Neural progenitor cell (in vitro differentiated cells): ENCODE data around the gene SUMO3. TPM values are rescaled to one million over a fixed set of nuclear protein-coding genes. Genes with fewer than 3 reads are reported as not detected.
A peak's percentile ranks its signal among the peaks of the same experiment; 100 is the strongest.

Experiments
- DNase-seq: peaks from one replicate; pipeline ENCODE4 v3.0.0-alpha.2; 2016; ENCODE audit warnings: low spot score
- H2AFZ ChIP-seq: fragments of 200-600 bp; sonication (generic); replicated peaks from 2 replicates; pipeline ENCODE4 v1.6.1; 2016; ENCODE audit warnings: antibody characterized with exemption
- H3F3A ChIP-seq: fragments of 200-600 bp; sonication (generic); 2 replicates; pipeline ENCODE4 v1.6.1; 2016; ENCODE audit warnings: antibody characterized with exemption, low read depth
- H3K27ac ChIP-seq: fragments of 200-600 bp; sonication (generic); 2 replicates; pipeline ENCODE4 v1.5.1; 2016; ENCODE audit warnings: mild to moderate bottlenecking
- H3K27me3 ChIP-seq: fragments of 200-600 bp; sonication (generic); 2 replicates; pipeline ENCODE4 v1.6.1; 2016; ENCODE audit warnings: mild to moderate bottlenecking, moderate library complexity
- H3K36me3 ChIP-seq: fragments of 200-600 bp; sonication (generic); 2 replicates; pipeline ENCODE4 v1.5.1; 2016
- H3K4me1 ChIP-seq: fragments of 200-600 bp; sonication (generic); 2 replicates; pipeline ENCODE4 v1.6.1; 2016; ENCODE audit warnings: mixed run types
- H3K4me2 ChIP-seq: fragments of 200-600 bp; sonication (generic); 2 replicates; pipeline ENCODE4 v1.6.1; 2016
- H3K4me3 ChIP-seq: fragments of 200-600 bp; sonication (generic); 2 replicates; pipeline ENCODE4 v1.5.1; 2016
- H3K79me2 ChIP-seq: fragments of 200-600 bp; sonication (generic); 2 replicates; pipeline ENCODE4 v1.6.1; 2016; ENCODE audit warnings: low read depth
- H3K9ac ChIP-seq: fragments of 200-600 bp; sonication (generic); 2 replicates; pipeline ENCODE4 v1.6.1; 2016
- H3K9me3 ChIP-seq: fragments of 200-600 bp; sonication (generic); 2 replicates; pipeline ENCODE4 v1.5.1; 2016; ENCODE audit warnings: low read depth
- H4K20me1 ChIP-seq: fragments of 200-600 bp; sonication (generic); 2 replicates; pipeline ENCODE4 v1.6.1; 2016; ENCODE audit warnings: low read depth
- H3K27ac Mint-ChIP-seq: 3 replicates; pipeline ENCODE4 v1.8.0; 2021; ENCODE audit warnings: mixed read lengths
- H3K27me3 Mint-ChIP-seq: 2 replicates; pipeline ENCODE4 v1.8.0; 2022; ENCODE audit warnings: low read depth, mild to moderate bottlenecking, inconsistent platforms, moderate library complexity, mixed read lengths; ENCODE audit not compliant: insufficient read depth
- H3K36me3 Mint-ChIP-seq: 3 replicates; pipeline ENCODE4 v1.8.0; 2021; ENCODE audit warnings: mixed read lengths
- H3K4me1 Mint-ChIP-seq: 3 replicates; pipeline ENCODE4 v1.8.0; 2021; ENCODE audit warnings: mixed read lengths
- H3K4me3 Mint-ChIP-seq: 3 replicates; pipeline ENCODE4 v1.8.0; 2021; ENCODE audit warnings: mild to moderate bottlenecking, moderate library complexity, mixed read lengths
- H3K9me3 Mint-ChIP-seq: 3 replicates; pipeline ENCODE4 v1.8.0; 2020; ENCODE audit warnings: mixed read lengths
- EZH2 ChIP-seq: fragments of 200-600 bp; sonication (generic); IDR thresholded peaks from 2 replicates; pipeline ENCODE4 v1.6.1; 2017; ENCODE audit warnings: antibody characterized with exemption, mild to moderate bottlenecking, moderate library complexity
- EZH2phosphoT487 ChIP-seq: fragments of 200-600 bp; sonication (generic); IDR thresholded peaks from 2 replicates; pipeline ENCODE4 v1.6.1; 2017; ENCODE audit warnings: antibody characterized with exemption
- total RNA-seq: library from RNA; depleted of rRNA; stranded (reverse); fragments of >200 nt; gene quantifications from 2 replicates; pipeline ENCODE4 v1.2.3, GENCODE V29; 2015; ENCODE audit warnings: low replicate concordance
- TF ChIP-seq, protein P1 (sequence below): fragments of 200-600 bp; sonication (generic); IDR thresholded peaks from 2 replicates; pipeline ENCODE4 v1.5.1; 2017; ENCODE audit warnings: antibody characterized with exemption, mild to moderate bottlenecking

Gene SUMO3
- total RNA-seq = 117 and 135 TPM in 2 replicates

DNA sequence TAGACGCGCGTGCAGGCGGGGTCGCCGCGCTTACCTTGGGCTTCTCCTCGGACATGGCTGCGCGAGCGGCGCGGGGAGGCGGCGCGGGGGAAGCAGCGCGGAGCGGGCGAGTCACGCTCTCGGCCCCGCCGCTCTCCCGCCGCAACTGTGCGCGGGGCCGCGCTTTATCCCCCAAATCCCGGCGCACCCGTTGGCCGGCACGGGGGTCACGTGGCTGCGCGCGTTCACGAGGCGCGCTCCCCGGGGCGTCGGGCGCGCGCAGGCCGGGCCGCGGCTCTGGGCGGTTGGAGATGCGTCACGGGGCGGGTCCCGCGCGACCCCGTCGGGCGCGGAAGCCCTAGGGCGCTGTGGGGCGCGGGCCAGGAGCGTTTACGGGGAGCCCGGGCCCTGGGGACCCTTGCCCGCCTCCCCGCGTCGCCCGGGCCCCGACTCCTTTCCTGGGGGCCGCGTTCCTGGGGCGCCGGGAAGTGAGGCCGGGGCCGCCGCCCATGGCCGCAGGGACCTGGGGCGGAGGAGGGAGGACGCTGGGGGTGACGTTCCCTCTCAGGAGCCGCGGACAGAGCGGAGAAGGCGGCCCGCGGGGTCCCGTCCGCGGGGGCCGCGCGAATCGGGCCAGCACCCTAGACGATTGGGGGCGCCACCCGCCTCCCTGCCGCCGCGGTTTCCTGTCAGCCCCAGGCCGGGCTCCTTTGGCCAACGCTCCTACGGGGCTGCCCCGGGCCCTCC is at the start of gene SUMO3:
Gene SUMO3 (minus strand): TSS at position 149 of the 726 bp plus-strand sequence. CDS start 94 bp downstream, at position 55.
- TF ChIP-seq EZH2phosphoT487 = no peak
- TF ChIP-seq, protein P1, sequence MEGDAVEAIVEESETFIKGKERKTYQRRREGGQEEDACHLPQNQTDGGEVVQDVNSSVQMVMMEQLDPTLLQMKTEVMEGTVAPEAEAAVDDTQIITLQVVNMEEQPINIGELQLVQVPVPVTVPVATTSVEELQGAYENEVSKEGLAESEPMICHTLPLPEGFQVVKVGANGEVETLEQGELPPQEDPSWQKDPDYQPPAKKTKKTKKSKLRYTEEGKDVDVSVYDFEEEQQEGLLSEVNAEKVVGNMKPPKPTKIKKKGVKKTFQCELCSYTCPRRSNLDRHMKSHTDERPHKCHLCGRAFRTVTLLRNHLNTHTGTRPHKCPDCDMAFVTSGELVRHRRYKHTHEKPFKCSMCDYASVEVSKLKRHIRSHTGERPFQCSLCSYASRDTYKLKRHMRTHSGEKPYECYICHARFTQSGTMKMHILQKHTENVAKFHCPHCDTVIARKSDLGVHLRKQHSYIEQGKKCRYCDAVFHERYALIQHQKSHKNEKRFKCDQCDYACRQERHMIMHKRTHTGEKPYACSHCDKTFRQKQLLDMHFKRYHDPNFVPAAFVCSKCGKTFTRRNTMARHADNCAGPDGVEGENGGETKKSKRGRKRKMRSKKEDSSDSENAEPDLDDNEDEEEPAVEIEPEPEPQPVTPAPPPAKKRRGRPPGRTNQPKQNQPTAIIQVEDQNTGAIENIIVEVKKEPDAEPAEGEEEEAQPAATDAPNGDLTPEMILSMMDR = peak; percentile 3
- no peak for TF ChIP-seq EZH2
- Mint-ChIP-seq H3K9me3 (peaks cover 26% of the 10 kb centered on the region), H3K27me3 (peaks cover 3% of the 10 kb centered on the region), H3K4me1 (peaks cover 7% of the 10 kb centered on the region), H3K4me3 (peak within 1 kb of the TSS; percentile 82), H3K27ac (no peak within 1 kb of the TSS), H3K36me3 (peaks cover 2% of the 10 kb centered on the region)
- Histone ChIP-seq H3K79me2 (peaks cover 36% of the 10 kb centered on the region), H3K4me2 (peak within 1 kb of the TSS; percentile 78), H3K36me3 (no peaks in the 10 kb centered on the region), H3F3A (peaks cover 5% of the 10 kb centered on the region), H3K4me1 (no peaks in the 10 kb centered on the region), H4K20me1 (peaks cover 41% of the 10 kb centered on the region), H2AFZ (peak within 1 kb of the TSS; percentile 89), H3K27ac (no peak within 1 kb of the TSS), H3K9me3 (peaks cover 4% of the 10 kb centered on the region), H3K4me3 (peak within 1 kb of the TSS; percentile 55), H3K27me3 (no peaks in the 10 kb centered on the region), H3K9ac (no peak within 1 kb of the TSS)
- DNase-seq = peak; percentile 88

GRCh38 chr21:44867464-44867863 is 49.6 kb upstream of the SUMO3 start:
- no peak overlapping the region for H2AFZ ChIP-seq
- no peak overlapping the region for H3K4me3 ChIP-seq
- peaks cover 27% of the 10 kb centered on the region for H3K36me3 Mint-ChIP-seq
- H3K79me2 ChIP-seq = peaks cover 97% of the 10 kb centered on the region
- no peak for DNase-seq
- H3K27ac ChIP-seq = no peak overlapping the region
- H3K27me3 ChIP-seq = no peaks in the 10 kb centered on the region
- peaks cover 7% of the 10 kb centered on the region for H3K4me1 ChIP-seq
- TF ChIP-seq, protein P1 = no peak
- TF ChIP-seq EZH2 = no peak
- no peak for TF ChIP-seq EZH2phosphoT487
- H3K4me3 Mint-ChIP-seq = peak overlapping the region; percentile 20
- H4K20me1 ChIP-seq = peaks cover 94% of the 10 kb centered on the region
- H3K27me3 Mint-ChIP-seq = peaks cover 8% of the 10 kb centered on the region
- H3K4me1 Mint-ChIP-seq = peaks cover 53% of the 10 kb centered on the region
- no peaks in the 10 kb centered on the region for H3K9me3 Mint-ChIP-seq
- H3F3A ChIP-seq = no peaks in the 10 kb centered on the region
- H3K4me2 ChIP-seq = no peak overlapping the region
- no peaks in the 10 kb centered on the region for H3K9me3 ChIP-seq
- peak overlapping the region; percentile 20 for H3K27ac Mint-ChIP-seq
- H3K9ac ChIP-seq = no peak overlapping the region
- no peaks in the 10 kb centered on the region for H3K36me3 ChIP-seq

DNA sequence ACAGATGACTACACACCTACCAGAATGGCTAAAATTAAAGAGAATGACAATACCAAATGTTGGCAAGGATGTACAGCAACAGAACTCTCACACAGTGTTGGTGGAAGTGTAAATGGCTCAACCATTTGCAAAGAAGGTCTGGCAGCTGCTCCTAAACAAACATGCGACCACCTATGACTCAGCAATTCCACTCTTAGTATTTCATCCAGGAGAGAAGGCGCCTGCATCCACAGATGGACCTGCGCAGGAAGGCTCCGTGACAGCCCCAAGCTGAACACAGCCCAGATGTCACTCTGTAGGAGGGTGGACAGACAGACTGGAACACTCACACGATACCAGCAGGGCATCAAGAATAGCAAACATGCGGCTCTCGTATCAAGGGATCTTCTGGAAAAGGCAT is 48.9 kb upstream of the SUMO3 start:
- H4K20me1 ChIP-seq = peaks cover 94% of the 10 kb centered on the region
- peaks cover 9% of the 10 kb centered on the region for H3K27me3 Mint-ChIP-seq
- H3K27ac Mint-ChIP-seq = no peak overlapping the region
- peaks cover 97% of the 10 kb centered on the region for H3K79me2 ChIP-seq
- peaks cover 27% of the 10 kb centered on the region for H3K36me3 Mint-ChIP-seq
- no peak overlapping the region for H3K27ac ChIP-seq
- H3K4me1 Mint-ChIP-seq = peaks cover 46% of the 10 kb centered on the region
- H3K9me3 ChIP-seq = no peaks in the 10 kb centered on the region
- no peaks in the 10 kb centered on the region for H3F3A ChIP-seq
- TF ChIP-seq EZH2phosphoT487 (no peak), EZH2 (no peak)
- TF ChIP-seq, protein P1 = no peak
- H2AFZ ChIP-seq = no peak overlapping the region
- no peak overlapping the region for H3K9ac ChIP-seq
- H3K4me3 Mint-ChIP-seq = no peak overlapping the region
- no peaks in the 10 kb centered on the region for H3K36me3 ChIP-seq
- no peaks in the 10 kb centered on the region for H3K27me3 ChIP-seq
- no peak overlapping the region for H3K4me2 ChIP-seq
- DNase-seq = no peak
- peaks cover under 1% of the 10 kb centered on the region for H3K4me1 ChIP-seq
- H3K4me3 ChIP-seq = no peak overlapping the region
- H3K9me3 Mint-ChIP-seq = no peaks in the 10 kb centered on the region
